NK-92 (cell line): ENCODE measurements around the gene APOBEC3B.
"Not testable (repeated sequence)": the region's sequence is repeated elsewhere in the genome, so short reads cannot be mapped to it uniquely, and the experiment has no call there.

Source experiments
- DNase-seq: peaks from one replicate; lab custom pipeline; 2025; ENCODE audit not compliant: unreplicated experiment; lab: John Stamatoyannopoulos, UW

Gene APOBEC3B

DNA sequence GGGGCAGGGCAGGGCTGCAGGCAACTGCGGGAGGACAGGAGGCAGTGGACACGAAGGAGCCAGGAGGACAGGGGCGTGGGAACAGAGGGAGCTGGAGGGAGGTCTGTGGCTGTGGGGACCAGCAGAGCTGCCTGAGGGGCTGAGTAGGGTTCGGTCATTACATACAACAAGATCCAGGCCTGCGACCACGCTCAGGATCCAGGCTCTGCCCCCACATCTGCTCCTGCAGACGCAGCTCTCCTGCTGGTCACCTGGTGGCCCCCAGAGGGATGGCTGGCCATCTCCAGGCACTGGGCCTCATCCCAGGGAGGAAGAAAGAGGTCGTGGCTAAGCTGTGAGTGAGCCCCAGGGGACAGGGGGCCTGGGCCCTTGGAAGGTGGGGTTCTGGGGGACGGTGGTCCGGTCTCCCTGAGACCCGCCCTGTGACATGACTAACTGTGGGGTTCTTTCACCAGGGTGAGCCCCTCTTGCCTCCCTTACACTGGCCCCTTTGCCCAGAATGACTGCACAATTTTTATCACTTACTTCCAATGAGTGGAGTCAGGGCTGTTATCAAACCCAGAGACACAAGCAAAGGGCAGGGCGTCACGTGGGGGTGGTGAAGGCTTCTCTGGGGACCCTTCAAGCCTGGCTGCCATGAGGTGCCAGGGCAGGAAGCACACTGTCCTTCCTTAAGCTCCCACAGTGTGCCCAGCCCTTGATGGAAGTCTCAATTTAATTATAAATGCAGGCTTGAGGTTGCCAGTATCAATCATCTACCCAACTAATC is 31.4 kb upstream of the APOBEC3B start:
- DNase-seq, result no peak

DNA sequence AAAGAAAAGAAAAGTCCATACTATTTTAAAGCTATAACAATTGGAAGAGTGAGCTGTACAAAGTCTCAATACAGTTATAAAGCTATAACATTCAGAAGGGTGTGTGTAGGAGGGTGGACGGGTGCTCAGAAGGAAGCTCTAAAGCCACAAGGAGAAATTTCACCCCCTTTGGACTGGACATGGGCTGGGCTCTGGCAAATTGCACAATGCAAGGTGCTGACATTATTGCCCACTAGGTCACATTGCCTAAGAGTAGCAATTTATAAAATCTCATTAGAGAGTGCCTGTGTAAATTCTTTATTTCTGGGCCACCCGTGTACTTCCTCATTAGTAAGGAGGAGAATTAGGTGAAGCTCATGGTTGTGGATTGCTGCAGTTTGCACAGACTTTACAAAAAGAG is 30.4 kb upstream of the APOBEC3B start:
- no peak for DNase-seq

DNA sequence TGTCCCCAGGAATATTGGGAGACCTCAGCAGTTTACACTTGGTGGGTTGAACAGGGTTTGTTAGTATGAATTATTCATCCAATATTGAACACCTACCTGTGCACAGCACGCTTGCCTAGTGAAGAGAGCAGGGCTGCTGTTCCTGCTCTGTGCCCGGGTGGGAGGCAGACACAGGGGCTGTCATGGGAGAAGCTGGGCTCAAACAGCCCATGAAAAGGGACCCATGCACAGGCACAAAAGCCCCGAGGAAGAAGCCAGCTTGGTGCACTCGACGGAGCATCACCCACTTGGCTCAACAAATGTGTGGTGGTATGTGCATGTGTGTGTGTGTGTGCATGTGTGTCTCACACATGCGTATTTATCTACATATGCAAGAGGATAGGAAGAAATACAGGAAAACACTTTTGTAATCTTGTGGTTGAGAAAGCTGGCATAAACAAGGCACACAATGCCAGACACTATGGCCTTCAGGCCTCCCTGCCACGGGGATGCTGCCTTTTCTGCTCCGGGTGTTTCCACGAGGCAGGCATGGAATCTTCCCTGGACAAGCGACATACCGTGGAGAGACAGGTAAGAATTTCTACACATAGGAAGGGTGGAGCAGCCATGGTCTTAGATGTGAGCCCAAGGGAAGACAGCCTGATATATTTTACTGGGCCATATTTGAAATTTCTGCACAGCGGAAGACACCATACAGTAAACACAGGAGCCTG is 29.7 kb upstream of the APOBEC3B start:
- no peak for DNase-seq

DNA sequence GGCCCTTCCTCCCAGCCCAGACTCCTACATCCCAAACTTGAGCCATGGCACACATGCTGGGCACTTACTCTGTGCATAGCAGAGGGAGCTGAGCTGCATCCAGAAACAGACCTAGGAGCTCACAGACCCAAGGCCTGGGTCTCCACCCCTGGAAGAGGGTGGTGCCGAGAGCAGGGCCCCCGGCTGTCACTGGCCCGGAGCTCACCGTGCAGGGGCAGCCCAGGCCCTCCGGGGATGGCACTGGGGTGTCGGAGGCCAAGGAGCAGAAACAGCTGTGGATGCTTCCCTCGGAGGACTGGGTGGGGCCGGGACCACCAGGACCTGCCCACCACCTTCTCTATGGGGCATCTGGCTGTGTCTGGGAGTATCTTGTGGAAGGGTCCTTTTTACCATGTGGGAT is 29.1 kb upstream of the APOBEC3B start:
- DNase-seq, result no peak

DNA sequence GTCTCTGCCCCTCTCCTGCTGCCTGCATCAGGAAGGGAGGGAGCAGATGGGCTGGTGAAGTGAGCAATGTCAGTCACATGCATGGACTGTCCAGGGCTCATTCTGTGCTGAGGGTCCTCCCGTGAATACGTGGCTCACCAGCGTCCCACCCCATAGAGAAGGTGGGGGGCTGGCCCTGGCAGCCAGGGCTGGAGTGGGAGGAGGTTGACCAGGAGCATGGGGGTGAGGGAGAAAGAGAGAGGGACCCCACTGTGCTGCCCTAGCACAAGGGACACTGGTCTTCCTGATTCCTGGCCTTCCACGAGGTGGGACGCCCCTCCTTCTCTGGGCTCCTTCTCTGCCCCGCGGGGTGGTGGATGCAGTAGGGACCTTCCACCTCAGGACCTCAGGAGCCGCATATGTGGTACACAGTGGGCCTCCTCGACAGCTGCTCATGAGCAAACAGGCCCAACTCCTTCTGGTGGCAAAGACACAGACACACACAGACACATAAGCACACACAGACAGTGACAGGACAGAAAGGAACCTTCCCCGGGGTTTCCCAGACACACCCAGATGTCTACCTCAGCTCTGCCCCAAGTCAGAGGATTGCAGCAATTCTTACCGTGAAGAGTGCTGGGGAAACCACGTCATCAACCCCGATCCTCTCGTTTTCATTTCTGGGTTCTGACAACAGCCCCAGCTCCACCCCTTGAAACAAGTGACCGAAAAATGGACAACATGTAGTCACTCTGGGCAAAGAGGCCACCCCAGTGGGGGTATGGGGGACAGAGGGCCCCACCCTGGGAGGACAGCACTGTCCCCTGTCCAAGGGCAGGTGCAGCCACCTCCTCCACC is 28.4 kb upstream of the APOBEC3B start:
- no peak for DNase-seq

DNA sequence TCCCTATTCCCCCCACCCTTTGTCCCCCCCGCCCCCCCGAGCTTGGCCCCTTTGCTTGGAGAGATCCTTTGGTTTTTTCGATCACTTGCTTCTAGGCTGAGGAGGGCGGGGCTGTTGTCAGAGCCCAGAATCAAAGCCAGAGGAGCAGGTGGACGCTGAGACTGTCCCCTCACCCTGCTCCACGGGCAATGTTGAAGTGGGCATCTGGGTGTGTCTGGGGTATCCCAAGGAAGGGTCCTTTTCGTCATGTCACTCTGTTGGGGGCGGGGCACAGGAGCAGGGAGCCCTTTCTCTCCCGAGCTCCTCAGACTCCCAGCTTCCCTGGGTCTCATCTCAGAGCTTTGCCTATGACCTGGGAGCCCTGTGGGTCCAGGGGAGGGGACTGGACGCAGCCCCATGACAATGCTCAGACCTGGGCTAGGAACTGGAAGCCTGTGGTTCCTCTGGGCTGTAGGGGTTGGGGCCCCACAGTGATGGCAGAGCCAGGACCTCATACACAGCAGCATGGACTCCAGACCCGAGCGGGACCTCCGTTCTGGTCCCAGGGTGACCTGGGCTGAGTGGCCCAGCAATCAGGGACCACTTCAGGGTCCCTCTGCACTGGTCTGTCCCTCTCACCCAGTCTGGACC is 27.6 kb upstream of the APOBEC3B start:
- DNase-seq, result no peak

DNA sequence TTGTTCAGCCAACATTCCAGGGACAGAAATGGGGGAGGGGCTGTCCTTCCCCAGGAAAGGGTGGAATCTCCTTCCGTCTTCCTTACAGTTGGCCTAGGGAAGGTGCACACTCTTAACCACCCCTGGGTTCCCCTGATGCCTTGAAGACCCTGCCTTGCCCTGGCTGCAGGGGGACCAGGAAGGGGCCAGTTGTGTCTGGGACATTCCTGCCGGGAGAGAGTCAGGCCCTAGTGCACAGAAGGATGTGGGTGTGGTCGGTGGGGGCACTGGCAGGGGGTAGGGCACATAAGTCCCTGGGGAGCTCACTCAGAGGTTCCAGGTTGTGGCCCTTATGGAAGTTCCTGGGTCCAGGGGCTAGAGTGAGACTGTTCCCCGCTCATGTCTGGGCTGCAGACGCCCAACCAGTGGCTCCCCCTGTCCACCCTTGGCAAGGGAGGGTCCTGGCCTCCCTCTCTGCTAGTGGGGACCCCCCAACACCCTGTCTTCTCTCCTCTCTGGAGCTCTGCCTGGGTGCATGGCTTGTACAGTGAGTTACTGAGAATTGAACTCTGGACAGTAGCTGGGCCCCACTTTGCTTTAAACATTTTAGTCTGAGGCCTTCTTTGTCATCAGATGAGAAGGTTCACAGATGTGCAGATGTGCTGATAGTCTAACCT is 26.8 kb upstream of the APOBEC3B start:
- no peak for DNase-seq

DNA sequence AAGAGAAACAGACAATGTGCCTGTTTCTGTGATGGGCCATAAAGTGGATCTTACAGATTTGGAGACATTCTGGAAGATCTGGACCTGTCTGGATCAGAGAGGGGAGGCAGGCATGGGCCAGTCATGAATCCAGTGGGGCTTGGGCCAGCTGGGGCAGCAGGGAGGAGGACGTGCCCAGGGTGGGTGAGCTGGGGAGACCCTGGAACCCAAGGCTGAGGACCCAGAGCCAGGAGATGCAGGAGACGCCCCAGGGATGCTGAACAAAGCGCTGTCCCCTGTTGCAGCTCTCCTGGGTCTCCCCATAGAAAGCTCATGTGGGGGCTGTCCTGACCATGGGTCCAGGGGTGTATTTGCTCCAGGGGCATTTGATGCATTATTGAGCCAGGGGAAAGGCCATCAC is 26.2 kb upstream of the APOBEC3B start:
- no peak for DNase-seq

DNA sequence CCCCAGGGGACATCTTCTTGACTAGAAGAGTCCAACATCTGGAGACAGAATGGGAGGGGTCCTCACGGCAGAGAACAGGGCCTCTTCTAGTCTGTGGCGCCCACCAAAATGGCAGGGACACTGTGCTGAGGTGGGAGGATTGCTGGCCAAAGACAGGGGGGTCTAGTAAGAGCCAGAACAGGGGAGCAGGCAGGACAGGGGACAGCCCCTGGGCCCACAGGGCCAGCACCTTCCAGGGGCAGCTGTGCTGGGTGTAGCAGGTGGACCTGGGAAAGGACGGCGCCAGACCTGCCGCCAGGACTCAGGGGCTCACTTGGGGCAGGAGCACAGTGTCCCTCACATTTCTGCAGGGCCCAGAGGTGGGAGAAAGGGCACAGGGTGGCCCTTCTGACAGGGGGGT is 25.6 kb upstream of the APOBEC3B start:
- DNase-seq, result no peak

DNA sequence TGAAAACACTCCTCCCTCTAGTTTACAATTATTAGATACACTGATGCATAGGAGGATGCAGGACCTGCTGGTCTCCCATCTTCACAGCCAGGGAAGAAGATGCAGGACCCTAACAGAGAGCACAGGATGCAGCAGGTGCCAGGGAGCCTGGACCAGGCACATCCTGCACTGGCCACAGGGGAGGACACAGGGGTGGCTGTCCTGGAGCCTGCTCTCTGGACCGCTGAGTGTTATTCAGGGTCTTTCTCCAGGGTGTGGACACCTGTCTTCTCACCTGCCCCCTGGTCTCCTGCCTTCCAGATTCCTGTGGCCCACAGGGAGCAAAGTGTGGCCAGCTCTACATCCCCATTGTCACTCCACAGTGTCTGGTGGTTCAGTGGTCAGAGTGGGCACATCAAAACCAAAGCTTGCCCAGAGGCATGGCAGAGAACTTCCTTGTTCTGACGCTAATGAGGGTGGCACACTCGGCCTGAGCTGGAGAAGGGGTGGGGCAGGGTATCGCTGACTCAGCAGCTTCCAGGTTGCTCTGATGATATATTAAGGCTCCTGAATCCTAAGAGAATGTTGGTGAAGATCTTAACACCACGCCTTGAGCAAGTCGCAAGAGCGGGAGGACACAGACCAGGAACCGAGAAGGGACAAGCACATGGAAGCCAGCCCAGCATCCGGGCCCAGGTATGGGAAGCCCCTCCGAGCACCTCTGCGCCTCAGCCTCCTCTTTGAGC is 24.9 kb upstream of the APOBEC3B start, which contains the start of gene APOBEC3A:
Gene APOBEC3A (plus strand): TSS at position 564 of the 725 bp plus-strand sequence. CDS start 83 bp downstream, at position 647.
- no peak for DNase-seq

DNA sequence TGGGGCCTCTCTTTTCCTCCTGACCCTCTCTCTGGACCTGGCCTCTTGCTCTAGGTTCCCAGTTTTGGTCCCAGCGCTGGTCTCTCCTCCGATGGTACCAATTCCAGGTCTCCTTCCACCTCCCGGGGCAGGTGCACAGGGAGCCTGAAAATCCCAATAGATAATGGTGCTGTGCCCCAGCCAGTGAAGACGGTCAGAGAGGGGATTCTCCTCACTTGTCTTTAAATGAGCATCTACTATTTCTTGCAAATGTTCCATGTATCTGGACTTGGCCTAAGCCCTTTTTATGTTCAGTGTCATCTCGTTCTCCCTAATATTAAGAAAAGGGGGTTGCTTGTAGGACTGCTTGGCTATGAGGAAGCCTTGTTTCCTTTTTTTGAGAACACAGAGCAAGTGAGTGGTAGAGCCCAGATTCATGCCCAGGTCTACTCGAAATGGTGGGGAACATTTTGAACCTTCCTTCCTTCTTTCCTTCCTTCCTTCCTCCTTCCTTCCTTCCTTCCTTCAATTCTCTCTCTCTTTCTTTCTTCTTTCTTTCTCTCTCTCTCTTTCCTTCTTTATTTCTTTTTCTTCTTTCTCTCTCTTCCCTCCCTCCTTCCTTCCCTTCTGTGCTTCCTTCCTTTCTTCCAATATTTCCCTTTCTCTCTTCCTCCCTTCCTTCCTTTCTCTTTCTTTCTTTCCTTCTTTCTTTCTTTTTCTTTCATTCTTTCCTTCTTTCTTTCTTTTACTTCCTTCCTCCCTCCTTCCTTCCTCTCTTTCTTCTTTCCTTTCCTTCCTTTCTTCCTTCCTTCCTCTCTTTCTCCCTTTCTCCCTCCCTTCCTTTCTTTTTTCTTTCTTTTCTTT is 24.1 kb upstream of the APOBEC3B start:
- DNase-seq, result no peak

DNA sequence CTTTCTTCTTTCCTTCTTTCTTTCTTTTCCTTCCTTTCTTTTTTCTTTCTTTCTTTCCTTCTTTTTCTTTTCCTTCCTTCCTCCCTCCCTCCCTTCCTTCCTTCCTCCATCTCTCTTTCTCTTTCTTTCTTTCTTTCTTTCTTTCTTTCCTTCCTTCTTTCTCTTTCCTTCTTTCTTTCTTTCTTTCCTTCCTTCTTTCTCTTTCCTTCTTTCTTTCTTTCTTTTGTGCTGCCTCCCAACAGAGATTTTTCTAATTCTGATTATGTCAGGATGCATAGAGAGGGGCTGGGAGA is 23.6 kb upstream of the APOBEC3B start:
- DNase-seq, result not testable (repeated sequence)

DNA sequence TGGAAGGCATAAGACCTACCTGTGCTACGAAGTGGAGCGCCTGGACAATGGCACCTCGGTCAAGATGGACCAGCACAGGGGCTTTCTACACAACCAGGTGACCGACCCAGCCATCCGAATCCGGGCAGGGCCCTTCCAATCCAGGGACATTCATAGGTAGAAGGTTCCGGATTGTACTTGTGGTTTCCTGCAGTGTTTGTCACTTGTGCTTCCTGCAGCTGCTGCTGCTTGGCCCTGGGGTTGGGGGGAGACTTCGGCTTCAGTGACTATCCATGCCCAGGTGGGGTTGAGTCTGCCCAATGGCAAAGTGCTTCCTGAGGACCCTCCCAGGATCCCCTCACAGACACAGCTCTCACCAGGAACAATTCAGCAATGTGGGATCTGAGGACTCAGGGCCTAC is 22.6 kb upstream of the APOBEC3B start:
- DNase-seq, result no peak

DNA sequence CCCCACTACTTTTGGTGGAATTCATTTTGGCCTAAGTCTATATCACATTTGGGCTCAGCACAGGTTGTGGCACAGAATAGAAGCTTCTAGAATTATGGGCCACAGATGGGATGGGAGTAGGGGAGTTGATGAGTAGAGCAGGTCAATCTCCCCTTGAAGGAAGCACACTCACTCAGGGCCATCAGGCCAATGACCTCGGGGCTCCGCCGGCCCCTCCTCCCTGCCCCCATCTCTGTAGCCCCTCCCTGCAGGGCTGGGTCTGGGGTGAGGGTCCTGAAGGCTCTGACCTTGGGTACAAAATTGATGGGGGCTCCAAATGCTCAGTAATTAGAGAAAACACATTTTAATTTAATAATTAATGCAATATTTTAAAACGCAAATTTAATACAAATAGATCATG is 21.5 kb upstream of the APOBEC3B start:
- not testable (repeated sequence) for DNase-seq

DNA sequence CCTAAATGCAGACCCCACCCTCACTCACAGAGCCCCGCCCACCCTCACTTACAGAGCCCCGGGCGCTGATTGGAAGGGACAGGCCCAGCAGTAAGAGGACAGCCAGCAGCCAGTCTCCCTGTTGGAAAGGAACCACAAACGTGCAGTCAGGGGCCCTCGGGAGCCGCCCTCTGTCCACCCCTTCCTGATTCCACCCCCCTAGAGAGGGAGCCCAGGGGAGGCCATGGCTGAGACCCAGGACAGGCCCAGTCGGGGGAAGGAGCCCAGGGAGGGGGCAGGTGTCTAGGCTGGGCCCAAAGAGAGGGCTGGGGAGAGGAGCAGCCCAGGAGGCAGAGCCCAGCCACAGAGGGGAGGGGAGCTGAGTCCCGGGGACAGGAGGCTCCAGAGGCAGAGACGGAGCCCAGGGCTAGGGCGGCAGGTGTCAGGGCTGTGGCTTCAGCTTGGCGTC is 18.8 kb upstream of the APOBEC3B start:
- not testable (repeated sequence) for DNase-seq

DNA sequence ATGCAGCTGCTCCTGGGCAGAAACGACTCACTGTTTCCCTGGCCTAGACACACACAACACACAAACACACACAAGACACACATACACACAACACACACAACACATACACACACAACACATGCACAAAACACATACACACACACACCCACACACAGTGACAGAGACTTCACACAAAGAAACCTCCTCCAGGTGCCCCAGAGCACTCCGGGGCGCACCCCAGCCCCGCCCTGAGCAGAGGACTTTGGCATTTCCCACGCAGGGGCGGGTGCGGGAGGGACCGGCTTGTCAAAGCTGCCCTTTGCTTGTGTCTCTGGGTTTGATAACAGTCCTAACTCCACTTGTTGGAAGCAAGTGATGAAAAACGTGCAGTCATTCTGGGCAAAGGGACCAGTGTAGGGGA is 18.3 kb upstream of the APOBEC3B start:
- DNase-seq, result no peak

DNA sequence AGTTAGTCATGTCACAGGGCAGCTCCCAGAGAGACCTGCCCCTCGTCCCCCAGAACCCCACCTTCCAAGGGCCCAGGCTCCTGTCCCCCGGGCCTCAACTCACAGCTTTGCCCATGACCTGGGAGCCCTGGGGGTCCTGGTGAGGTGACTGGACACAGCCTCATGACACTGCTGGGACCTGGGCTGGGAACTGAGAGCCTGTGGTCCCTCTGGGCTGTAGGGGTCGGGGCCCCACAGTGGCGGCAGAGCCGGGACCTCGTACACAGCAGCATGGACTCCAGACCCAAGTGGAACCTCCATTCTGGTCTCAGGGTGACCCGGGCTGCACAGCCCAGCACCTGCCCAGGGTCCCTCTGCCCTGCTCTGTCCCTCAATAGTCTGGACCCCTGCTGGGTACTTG is 17.8 kb upstream of the APOBEC3B start:
- no peak for DNase-seq

DNA sequence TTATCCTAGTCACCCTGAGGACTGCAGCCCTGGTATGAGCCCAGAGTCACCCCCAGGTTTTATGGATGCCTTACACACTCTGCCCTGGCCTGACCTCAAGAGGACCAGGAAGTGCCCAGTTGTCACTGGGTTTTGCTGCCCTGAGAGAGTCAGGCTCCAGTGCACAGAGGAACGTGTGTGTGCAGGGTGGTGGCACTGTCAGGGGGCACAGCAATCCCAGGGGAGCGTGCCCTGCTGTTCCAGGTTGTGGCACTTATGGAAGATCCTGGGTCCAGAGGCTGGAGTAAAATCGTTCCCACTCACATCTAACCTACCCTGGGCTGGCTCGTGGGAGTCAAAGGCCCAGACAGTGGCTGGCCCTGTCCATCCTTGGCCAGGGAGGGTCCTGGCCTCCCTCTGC is 17.2 kb upstream of the APOBEC3B start:
- no peak for DNase-seq
